ENCODE results near the gene TRIM16.
A peak's percentile ranks its signal among the peaks of the same experiment; 100 is the strongest.
"Not testable (repeated sequence)": the region's sequence is repeated elsewhere in the genome, so short reads cannot be mapped to it uniquely, and the experiment has no call there.

Gene TRIM16

DNA sequence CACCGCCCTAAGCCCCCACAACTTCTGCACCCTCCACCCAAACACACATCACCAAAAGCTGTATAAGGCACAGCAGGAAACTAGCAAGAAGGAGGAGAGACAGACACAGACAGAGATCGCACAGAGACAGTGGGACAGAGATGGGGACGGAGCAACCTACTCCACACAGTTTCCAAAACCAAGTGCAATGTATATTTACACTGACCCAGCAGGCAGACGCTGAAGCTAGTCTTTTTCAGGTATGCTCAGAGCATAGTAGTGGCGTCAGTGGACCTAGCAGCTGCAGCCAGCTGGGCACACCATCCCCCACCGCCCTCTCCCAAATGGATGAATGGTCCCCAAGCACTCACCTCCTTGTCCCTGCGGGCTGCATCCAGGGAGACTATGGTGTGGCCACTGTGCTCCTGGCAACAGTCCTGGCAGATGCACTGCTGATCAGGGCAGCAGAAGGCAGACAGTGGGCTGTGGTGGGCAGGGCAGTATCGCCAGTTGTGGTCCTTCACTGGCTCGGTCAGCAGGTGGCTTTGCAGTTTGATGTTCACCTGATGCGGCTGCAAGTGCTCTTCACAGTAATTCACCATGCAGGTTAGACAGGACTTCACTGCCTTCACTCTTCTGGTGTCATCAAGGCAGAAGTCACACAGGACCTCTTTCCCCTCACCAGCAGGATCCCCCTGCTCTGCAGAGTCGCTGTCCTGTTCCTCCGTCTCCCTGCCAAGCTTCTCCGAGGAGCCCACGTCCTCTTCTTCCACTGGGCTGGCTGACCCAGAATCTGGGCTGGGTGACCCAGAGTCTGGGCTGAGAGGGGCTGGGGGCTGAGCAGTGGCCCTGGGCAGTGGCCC lies 33.1 kb downstream of the TRIM16 start:
- TF ChIP-seq, protein P1, sequence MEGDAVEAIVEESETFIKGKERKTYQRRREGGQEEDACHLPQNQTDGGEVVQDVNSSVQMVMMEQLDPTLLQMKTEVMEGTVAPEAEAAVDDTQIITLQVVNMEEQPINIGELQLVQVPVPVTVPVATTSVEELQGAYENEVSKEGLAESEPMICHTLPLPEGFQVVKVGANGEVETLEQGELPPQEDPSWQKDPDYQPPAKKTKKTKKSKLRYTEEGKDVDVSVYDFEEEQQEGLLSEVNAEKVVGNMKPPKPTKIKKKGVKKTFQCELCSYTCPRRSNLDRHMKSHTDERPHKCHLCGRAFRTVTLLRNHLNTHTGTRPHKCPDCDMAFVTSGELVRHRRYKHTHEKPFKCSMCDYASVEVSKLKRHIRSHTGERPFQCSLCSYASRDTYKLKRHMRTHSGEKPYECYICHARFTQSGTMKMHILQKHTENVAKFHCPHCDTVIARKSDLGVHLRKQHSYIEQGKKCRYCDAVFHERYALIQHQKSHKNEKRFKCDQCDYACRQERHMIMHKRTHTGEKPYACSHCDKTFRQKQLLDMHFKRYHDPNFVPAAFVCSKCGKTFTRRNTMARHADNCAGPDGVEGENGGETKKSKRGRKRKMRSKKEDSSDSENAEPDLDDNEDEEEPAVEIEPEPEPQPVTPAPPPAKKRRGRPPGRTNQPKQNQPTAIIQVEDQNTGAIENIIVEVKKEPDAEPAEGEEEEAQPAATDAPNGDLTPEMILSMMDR (IDR thresholded peaks at IDR 0.05; ENCODE audit: insufficient read depth, low read length, missing control alignments) = no peak
- ChIA-PET POLR2A (interaction anchor here (1.0 kb wide), 1 partner anchor 258 kb away, joined by 3 read pairs; no protein-coding TSS in a partner anchor), CTCF (no interaction called here)
- no peak for DNase-seq (ENCODE audit: low read depth, low spot score)
- H3K4me3 ChIP-seq (ENCODE audit: low read depth, low read length) = peak overlapping the region; percentile 99

DNA sequence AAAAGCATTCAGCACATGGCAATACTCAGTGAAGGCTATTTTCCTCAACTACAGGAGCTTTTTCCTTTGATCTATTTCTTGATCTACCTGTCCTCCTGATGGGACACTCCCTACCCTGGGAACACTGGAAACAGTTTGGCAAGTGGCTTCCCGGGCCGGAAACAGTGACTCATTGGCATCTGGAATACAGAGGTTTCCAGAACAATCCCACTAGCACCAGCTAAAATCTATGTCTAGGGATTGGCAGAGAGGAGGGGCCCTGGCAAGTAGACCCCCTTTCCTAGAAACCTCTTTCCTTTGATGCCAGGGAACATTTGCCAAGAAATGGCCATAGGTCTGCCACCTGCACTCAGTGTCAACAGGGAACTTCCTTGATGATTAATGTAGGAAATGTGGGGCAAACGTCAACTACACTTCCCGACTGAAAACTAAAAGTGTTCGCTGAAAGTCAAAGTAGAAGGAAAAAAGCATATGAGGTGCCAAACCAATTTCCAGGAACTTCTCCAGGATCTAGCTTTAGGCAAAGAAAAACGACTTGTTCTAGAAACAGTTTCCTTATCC lies 34.2 kb downstream of the TRIM16 start:
- no peak for DNase-seq (ENCODE audit: low read depth, low spot score)
- ChIA-PET CTCF (no interaction called here), POLR2A (interaction anchor here (0.6 kb wide), 1 partner anchor 791 kb away, joined by 4 read pairs; no protein-coding TSS in a partner anchor)
- H3K4me3 ChIP-seq (ENCODE audit: low read depth, low read length) = peak overlapping the region; percentile 99
- TF ChIP-seq, protein P1 (IDR thresholded peaks at IDR 0.05; ENCODE audit: insufficient read depth, low read length, missing control alignments) = no peak

DNA sequence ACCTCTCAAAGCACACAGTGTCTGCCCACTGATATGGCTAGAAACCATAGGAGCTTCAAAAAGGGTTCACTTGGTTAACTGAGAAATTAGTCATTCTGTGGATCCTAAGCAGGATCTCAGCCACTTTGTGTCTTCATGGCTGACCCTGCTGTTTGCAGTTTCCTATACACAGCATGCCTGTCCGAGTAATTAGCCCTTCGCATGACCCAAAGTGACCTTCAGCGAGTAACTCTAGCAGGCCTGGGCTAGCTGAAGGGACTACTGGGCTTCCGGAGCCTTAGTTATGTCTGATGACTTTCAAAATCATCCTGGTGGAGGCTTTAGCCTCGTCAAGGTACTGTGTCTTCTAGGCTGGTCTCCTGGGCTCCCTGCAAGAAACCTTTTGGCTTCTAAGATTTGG lies 35.7 kb downstream of the TRIM16 start:
- CTCF ChIA-PET = no interaction called here
- POLR2A ChIA-PET = no interaction called here
- no peak for DNase-seq (ENCODE audit: low read depth, low spot score)
- H3K4me3 ChIP-seq (ENCODE audit: low read depth, low read length) = peak overlapping the region; percentile 99
- TF ChIP-seq, protein P1 (IDR thresholded peaks at IDR 0.05; ENCODE audit: insufficient read depth, low read length, missing control alignments) = no peak

DNA sequence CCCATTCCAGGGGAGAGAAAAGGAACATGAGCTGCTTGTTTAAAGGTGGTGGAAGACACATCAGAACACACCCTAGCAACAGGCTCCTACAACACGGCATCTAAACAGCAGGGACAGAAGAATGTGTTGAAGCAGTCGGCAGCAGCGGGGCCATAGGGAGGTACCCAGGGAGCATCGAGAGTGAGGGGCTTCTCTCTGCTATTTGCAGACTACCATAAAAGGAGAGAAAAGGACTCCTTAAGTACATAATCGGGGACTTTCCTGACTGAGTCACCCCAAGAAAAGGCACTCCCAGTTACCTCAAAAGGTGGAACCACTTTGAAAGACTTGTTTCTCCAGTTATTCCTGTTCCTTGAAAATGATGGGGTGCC lies 38.2 kb downstream of the TRIM16 start:
- H3K4me3 ChIP-seq (ENCODE audit: low read depth, low read length); CTCF ChIA-PET; DNase-seq (ENCODE audit: low read depth, low spot score): not testable (repeated sequence)
- POLR2A ChIA-PET = interaction anchor here (0.7 kb wide), 1 partner anchor 137 kb away, joined by 3 read pairs; no protein-coding TSS in a partner anchor

DNA sequence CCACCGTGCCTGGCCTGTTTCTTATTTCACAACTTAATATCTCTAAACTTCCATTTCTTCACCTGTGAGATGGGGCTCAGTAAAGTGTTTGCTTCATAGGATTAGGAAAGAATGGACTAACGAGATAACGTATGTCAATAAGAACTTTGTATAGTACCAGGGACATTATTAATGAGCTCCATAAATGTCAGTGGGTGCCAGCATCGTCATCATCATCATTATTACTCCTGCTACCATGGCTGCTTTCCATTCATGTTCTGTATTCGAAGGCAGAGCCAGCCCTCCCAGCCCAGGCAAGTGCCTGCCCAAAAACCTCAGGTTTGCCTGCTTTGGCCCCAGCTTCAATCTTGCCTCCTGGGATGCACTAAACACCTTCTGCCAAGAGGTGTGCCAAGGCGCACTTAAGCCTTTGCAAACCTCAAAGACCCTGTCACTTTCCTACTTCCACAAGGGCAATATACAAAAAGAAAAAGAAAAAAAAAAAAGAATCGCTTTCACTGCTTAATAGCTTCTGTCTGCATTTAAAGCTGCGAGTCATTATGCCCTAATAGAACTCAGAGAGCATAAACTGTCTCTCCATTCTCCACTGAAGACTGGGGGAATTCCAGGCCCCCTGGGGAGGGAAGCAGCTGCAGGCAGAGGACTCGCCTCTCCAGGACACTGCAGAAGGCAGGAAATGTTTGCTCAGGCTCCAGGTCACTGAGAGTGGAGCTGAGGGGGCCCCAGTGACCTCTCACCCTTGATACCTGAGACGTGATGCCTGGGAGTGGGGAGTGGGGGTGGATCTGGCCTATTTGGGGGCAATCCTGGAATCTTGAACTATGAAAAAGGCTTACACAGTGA lies 38.8 kb downstream of the TRIM16 start:
- POLR2A ChIA-PET = interaction anchor here (0.7 kb wide), 1 partner anchor 137 kb away, joined by 3 read pairs; no protein-coding TSS in a partner anchor
- H3K4me3 ChIP-seq (ENCODE audit: low read depth, low read length); CTCF ChIA-PET; DNase-seq (ENCODE audit: low read depth, low spot score): not testable (repeated sequence)

DNA sequence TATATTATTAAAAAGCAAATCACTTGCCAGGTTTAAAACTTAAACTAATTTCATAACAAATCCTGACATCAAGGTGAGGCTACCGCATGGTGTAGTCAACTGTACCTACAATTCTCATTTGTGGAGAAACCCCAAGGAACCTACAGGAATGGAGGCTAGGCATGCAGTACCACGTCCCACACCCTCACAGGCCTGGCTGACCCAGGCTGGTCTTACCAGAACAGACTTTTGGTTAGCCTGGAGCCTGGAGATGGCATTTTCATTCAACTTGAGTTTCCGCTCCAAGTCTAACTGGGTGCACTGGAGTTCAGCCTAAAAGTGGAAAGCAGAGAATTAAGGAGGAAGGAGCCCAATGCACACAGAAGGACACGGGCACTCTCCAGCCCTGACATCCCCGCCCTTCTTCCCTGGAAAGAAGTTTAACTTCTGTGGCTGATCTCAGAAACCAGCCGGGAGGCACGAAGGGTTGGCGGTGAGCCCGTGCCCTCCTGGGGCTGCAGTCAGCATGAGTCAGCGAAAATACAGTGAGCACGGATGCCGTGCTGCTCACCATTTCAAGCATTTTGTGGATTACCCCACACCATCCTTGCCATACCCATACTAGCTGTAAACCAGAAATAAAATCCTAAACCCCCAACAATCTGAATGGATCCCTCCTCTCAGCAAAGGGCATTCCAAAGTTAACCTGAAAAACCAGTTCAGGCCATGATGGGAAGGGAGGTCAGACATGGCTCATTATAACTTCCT lies 41.4 kb downstream of the TRIM16 start:
- POLR2A ChIA-PET; CTCF ChIA-PET; DNase-seq (ENCODE audit: low read depth, low spot score); H3K4me3 ChIP-seq (ENCODE audit: low read depth, low read length): not testable (repeated sequence)

DNA sequence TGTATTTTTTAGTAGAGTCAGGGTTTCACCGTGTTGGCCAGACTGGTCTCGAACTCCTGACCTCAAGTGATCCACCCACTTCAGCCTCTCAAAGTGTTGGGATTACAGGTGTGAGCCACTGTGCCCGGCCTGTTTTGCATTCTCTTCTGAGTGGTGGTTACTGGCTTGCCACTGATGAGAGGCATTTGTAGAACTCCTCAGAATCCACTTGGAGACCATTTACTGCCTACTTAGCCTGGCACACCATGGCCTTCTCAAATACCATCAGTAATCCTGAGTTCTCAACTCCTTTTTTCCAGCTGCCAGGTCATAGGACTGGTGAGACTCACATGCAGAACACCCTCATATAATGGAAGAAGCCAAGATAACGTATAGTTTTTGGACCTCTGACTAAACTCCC lies 42.1 kb downstream of the TRIM16 start:
- CTCF ChIA-PET; DNase-seq (ENCODE audit: low read depth, low spot score); H3K4me3 ChIP-seq (ENCODE audit: low read depth, low read length); POLR2A ChIA-PET: not testable (repeated sequence)

DNA sequence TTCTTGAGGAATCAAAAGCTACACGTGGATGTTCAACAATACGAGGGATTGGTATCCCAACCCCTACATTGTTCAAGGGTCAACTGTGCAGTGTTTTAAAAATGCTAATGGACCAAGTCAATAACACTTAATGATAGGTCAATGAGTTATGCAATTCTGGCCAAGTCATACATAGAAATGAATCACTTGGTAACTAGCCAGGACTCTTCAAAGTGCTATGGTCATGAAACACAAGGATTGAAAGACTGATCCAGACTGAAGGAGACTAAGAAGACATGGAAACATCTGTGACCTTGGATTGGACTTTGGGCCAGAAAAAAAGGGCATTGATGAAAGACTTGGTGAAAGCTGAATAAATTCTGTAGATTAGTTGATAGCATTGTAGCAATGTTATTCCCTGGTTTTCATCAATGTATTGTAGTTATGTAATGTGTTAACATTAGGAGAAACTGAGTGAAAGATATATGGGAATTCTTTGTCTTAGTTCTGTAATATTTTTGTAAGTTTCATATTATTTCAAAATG lies 53.1 kb downstream of the TRIM16 start:
- DNase-seq (ENCODE audit: low read depth, low spot score); POLR2A ChIA-PET; H3K4me3 ChIP-seq (ENCODE audit: low read depth, low read length); CTCF ChIA-PET: not testable (repeated sequence)

DNA sequence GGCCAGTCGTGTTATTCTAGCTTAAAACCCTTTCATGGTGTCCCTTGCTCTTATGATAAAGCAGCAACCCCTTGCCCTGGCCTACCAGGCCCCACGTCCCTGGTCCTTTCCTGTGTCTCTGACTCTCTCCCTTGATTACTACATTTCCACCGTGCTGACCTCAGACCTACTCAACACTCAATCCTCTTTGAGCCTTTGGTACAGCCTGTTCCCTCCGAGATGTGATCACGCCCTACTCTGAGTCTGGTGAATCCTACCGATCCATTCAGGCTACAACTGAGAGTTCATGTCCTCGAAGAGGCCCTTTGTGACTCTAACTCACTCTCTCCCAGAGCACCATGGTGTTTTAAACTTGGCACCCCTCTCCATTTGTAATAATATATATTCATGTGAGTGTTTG lies 54.1 kb downstream of the TRIM16 start:
- CTCF ChIA-PET; POLR2A ChIA-PET; DNase-seq (ENCODE audit: low read depth, low spot score): not testable (repeated sequence)

DNA sequence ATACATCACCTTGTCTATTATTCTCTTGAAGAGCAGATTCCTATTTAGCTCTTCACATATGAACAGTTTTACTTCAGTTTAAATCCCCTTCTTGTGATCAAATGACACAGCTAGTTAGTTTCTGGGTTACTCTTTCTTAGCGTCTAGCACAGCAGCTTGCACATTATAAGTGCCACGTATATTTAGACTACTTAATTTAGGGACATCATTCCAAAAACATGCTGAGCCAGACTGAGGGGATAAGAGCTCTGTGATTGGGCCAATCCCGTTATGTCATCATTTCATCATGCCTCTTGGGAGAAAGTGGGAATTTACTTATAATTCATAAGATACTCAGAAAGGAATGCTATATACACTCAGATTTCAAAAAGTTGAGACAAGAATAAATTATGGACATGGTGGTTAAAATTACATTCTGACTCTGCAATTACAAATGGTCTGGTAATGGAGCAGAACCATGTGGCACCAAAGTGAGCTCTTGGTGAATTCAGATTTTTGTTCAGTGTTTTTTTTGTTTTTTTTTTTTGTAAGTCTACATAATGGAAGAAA lies 60.4 kb downstream of the TRIM16 start:
- POLR2A ChIA-PET; CTCF ChIA-PET; DNase-seq (ENCODE audit: low read depth, low spot score); H3K4me3 ChIP-seq (ENCODE audit: low read depth, low read length): not testable (repeated sequence)

More for the DNA sequence above, 54.1 kb downstream of the TRIM16 start:
- H3K4me3 ChIP-seq (ENCODE audit: low read depth, low read length) = not testable (repeated sequence)

DNA sequence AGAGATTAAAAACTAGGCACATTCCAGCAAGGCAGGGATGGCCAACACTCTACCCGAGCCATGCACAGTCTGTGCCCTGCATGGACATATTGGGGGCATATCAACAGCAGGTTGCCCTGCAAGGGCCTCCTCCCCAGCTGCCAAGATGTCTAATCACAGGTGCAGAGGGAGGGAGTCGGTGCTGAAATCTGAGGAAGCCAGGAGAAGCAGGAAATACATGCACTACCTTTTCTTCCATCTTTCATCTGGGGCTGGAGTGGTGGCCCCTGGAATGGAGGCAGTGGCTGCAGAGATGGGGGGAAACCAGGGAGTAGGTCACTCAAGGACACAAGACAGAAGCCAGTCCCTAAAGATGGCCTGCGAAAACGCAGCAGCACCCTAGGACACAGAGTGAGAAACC lies 60.9 kb downstream of the TRIM16 start:
- DNase-seq (ENCODE audit: low read depth, low spot score); CTCF ChIA-PET; H3K4me3 ChIP-seq (ENCODE audit: low read depth, low read length); POLR2A ChIA-PET: not testable (repeated sequence)

DNA sequence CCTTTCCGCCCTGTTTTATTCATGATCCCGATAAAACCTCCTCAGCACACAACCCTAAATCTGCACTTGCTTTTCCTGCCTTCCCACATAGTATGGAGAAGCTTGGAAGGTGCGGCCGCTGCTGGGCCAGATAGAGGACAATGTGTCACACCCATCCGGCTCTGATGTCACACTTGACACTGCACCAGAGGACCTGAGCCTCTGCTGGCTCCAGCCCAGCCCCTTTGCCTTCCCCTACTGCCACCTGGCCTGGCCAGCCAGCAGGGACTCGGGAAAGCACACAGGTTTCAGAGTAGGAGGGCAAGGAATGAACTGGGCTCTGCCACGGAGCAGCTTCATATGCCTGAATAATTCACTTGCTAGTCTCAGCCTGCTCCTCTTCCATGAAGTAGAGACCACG lies 62.0 kb downstream of the TRIM16 start:
- H3K4me3 ChIP-seq (ENCODE audit: low read depth, low read length); POLR2A ChIA-PET; CTCF ChIA-PET; DNase-seq (ENCODE audit: low read depth, low spot score): not testable (repeated sequence)

All from AG04449 (cell line).